Measurements from ENCODE around the gene SORCS2. TPM values are rescaled to one million over a fixed set of nuclear protein-coding genes. Genes with fewer than 3 reads are reported as not detected.

SORCS2 gene
- total RNA-seq, 1 experiment from 2014 or later = 0.06 TPM

DNA sequence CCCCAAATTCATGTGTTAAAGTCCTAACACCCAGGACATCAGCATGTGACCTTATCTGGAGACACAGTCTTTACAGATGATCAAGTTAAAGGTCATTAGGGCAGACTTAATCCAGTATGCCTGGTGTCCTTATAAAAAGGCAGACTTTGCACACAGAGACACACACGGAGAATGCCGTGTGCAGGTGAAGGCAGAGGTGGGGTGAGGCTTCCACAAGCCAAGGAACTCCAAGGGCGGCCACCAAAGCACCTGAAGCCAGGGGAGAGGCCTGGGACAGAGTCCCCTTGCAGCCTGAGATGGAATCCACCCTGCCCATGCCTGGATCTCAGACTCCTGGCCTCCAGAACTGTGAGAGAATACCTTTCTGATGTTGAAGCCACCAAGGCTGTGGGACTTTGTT is 26.1 kb upstream of the SORCS2 start:
- ChIA-PET CTCF (no interaction called here), POLR2A (ENCODE audit: low non-redundant PET) (no interaction called here)
- Histone ChIP-seq H3K4me3 (ENCODE audit: low read depth, low read length, poor library complexity, severe bottlenecking) (no peak overlapping the region), H3K36me3 (ENCODE audit: insufficient read depth, low read length, poor library complexity, severe bottlenecking) (no peaks in the 10 kb centered on the region), H3K9me3 (ENCODE audit: low read depth, low read length, poor library complexity, severe bottlenecking) (no peaks in the 10 kb centered on the region), H3K27me3 (replicated peaks; ENCODE audit: insufficient read depth, low read depth, low read length, poor library complexity) (peaks cover 2% of the 10 kb centered on the region), H3K27ac (ENCODE audit: low read depth, low read length, poor library complexity, severe bottlenecking) (no peak overlapping the region), H3K4me1 (ENCODE audit: insufficient read depth, low read length, poor library complexity, severe bottlenecking) (no peaks in the 10 kb centered on the region)
- BruUV-seq (replicated peaks) = no TSS peak
- intact Hi-C loops (cut with micrococcal nuclease; ENCODE audit: unreplicated experiment) = no loop called here
- DNase-seq (ENCODE audit: low spot score) = no peak
- TF ChIP-seq, protein P1, sequence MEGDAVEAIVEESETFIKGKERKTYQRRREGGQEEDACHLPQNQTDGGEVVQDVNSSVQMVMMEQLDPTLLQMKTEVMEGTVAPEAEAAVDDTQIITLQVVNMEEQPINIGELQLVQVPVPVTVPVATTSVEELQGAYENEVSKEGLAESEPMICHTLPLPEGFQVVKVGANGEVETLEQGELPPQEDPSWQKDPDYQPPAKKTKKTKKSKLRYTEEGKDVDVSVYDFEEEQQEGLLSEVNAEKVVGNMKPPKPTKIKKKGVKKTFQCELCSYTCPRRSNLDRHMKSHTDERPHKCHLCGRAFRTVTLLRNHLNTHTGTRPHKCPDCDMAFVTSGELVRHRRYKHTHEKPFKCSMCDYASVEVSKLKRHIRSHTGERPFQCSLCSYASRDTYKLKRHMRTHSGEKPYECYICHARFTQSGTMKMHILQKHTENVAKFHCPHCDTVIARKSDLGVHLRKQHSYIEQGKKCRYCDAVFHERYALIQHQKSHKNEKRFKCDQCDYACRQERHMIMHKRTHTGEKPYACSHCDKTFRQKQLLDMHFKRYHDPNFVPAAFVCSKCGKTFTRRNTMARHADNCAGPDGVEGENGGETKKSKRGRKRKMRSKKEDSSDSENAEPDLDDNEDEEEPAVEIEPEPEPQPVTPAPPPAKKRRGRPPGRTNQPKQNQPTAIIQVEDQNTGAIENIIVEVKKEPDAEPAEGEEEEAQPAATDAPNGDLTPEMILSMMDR (conservative IDR thresholded peaks at IDR 0.05; ENCODE audit: low read depth, low read length) = no peak
- no peak for TF ChIP-seq EZH2 (IDR thresholded peaks at IDR 0.05; ENCODE audit: borderline replicate concordance, low read depth, low read length, poor library complexity, severe bottlenecking)

DNA sequence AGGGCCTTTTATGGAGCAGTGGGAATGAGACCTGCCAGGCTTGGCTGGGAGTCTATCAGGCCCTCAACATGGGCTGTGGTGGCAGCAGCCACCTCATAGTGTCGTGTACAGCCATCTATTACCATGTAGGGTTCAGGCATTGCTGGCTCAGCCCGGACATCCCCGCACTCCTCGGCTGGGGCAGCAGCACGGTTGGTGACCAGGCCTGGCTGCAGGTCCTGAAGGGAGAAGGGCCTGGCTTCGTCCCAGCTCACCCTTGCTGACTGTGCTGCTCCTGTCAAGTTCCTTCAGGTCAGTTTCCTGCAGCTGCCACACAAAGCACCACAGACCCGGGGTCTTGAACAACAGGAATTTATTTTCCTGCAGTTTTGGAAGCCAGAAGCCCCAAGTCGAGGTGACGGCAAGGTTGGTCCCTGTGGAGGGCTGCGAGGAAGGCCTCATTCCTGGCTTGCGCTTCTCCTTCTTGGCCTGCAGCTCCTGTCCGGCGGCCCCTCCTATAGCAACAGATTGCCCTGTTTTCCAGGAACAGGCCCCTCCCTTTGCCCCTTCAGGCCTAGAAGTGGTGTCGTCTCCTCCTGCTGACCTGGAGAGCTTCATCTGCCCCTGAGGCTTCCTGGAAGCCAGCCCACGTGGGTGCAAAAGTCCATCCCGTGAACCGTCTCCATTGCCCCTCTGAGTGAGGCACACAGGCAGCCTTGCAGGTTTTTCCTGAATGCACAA is 25.2 kb upstream of the SORCS2 start:
- no peaks in the 10 kb centered on the region for H3K9me3 ChIP-seq (ENCODE audit: low read depth, low read length, poor library complexity, severe bottlenecking)

DNA sequence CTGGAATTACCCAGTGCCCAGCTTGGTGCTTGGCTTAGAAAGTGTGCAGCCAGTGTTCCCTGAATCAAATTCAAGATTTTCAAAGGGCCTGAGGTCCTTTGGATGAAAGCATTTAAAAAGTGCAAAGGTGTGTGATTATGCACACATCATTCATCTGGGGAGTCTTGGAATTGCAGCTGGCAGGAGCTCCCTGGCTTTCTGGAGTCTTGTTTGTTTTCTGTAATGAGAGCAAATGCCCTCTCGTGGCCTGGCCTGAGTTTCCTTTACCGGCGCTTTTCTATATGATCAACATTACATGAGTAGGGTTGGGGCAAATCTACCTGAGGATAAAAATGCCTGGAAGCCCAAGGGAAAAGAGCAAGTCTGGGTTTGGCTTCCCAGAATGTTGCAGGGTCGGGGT is 24.6 kb upstream of the SORCS2 start:
- Histone ChIP-seq H3K27ac (ENCODE audit: low read depth, low read length, poor library complexity, severe bottlenecking) (no peak overlapping the region), H3K36me3 (ENCODE audit: insufficient read depth, low read length, poor library complexity, severe bottlenecking) (no peaks in the 10 kb centered on the region), H3K4me1 (ENCODE audit: insufficient read depth, low read length, poor library complexity, severe bottlenecking) (no peaks in the 10 kb centered on the region), H3K27me3 (replicated peaks; ENCODE audit: insufficient read depth, low read depth, low read length, poor library complexity) (peaks cover 2% of the 10 kb centered on the region), H3K9me3 (ENCODE audit: low read depth, low read length, poor library complexity, severe bottlenecking) (no peaks in the 10 kb centered on the region), H3K4me3 (ENCODE audit: low read depth, low read length, poor library complexity, severe bottlenecking) (no peak overlapping the region)
- ChIA-PET POLR2A (ENCODE audit: low non-redundant PET) (no interaction called here), CTCF (no interaction called here)
- BruUV-seq (replicated peaks) = no TSS peak
- no peak for DNase-seq (ENCODE audit: low spot score)
- no peak for TF ChIP-seq EZH2 (IDR thresholded peaks at IDR 0.05; ENCODE audit: borderline replicate concordance, low read depth, low read length, poor library complexity, severe bottlenecking)
- TF ChIP-seq, protein P1 (conservative IDR thresholded peaks at IDR 0.05; ENCODE audit: low read depth, low read length) = no peak
- intact Hi-C loops (cut with micrococcal nuclease; ENCODE audit: unreplicated experiment) = no loop called here

More for the DNA sequence above, 25.2 kb upstream of the SORCS2 start:
- Histone ChIP-seq H3K27ac (ENCODE audit: low read depth, low read length, poor library complexity, severe bottlenecking) (no peak overlapping the region), H3K27me3 (replicated peaks; ENCODE audit: insufficient read depth, low read depth, low read length, poor library complexity) (peaks cover 2% of the 10 kb centered on the region), H3K4me1 (ENCODE audit: insufficient read depth, low read length, poor library complexity, severe bottlenecking) (no peaks in the 10 kb centered on the region), H3K4me3 (ENCODE audit: low read depth, low read length, poor library complexity, severe bottlenecking) (no peak overlapping the region), H3K36me3 (ENCODE audit: insufficient read depth, low read length, poor library complexity, severe bottlenecking) (no peaks in the 10 kb centered on the region)
- no peak for DNase-seq (ENCODE audit: low spot score)
- BruUV-seq (replicated peaks) = no TSS peak
- TF ChIP-seq, protein P1 (conservative IDR thresholded peaks at IDR 0.05; ENCODE audit: low read depth, low read length) = no peak
- no peak for TF ChIP-seq EZH2 (IDR thresholded peaks at IDR 0.05; ENCODE audit: borderline replicate concordance, low read depth, low read length, poor library complexity, severe bottlenecking)
- ChIA-PET POLR2A (ENCODE audit: low non-redundant PET) (no interaction called here), CTCF (no interaction called here)
- intact Hi-C loops (cut with micrococcal nuclease; ENCODE audit: unreplicated experiment) = no loop called here

All from A673 (cell line).